Measurements from ENCODE around the gene SIK2.
A peak's percentile ranks its signal among the peaks of the same experiment; 100 is the strongest.

- TF ChIP-seq CTCF (IDR thresholded peaks at IDR 0.05; ENCODE audit: borderline replicate concordance, extremely low read depth, low read length, poor library complexity, severe bottlenecking) (peak; percentile 85), EZH2 (IDR thresholded peaks at IDR 0.05; ENCODE audit: borderline replicate concordance, low read depth, low read length, severe bottlenecking) (no peak)
These were observed 175.1 kb downstream of the SIK2 start for GRCh38 chr11:111777094-111778046.

Measured in DND-41 (cell line).